ENCODE measurements around the gene TPTE.
"Not testable (repeated sequence)": the region's sequence is repeated elsewhere in the genome, so short reads cannot be mapped to it uniquely, and the experiment has no call there.

Gene TPTE

GRCh38 chr21:10617133-10617752, 95.9 kb downstream of the TPTE start:
- DNase-seq (ENCODE audit: low spot score), result not testable (repeated sequence)

GRCh38 chr21:10627316-10627863, 106.0 kb downstream of the TPTE start:
- no peak for DNase-seq (ENCODE audit: low spot score)

GRCh38 chr21:10629239-10629638, 107.9 kb downstream of the TPTE start:
- DNase-seq (ENCODE audit: low spot score), result not testable (repeated sequence)

- not testable (repeated sequence) for DNase-seq (ENCODE audit: low spot score)
Measured at GRCh38 chr21:10630829-10631228, 109.4 kb downstream of the TPTE start.

GRCh38 chr21:10631316-10631715, 109.9 kb downstream of the TPTE start:
- not testable (repeated sequence) for DNase-seq (ENCODE audit: low spot score)

- DNase-seq (ENCODE audit: low spot score), result not testable (repeated sequence)
Measured at GRCh38 chr21:10638144-10638543, 116.8 kb downstream of the TPTE start.

- DNase-seq (ENCODE audit: low spot score), result no peak
Measured at GRCh38 chr21:10639123-10639522, 117.7 kb downstream of the TPTE start.

- not testable (repeated sequence) for DNase-seq (ENCODE audit: low spot score)
Measured at GRCh38 chr21:10639746-10640145, 118.4 kb downstream of the TPTE start.

GRCh38 chr21:10640446-10640845, 119.1 kb downstream of the TPTE start:
- no peak for DNase-seq (ENCODE audit: low spot score)

- DNase-seq (ENCODE audit: low spot score), result no peak
Measured at GRCh38 chr21:10641107-10641506, 119.7 kb downstream of the TPTE start.

GRCh38 chr21:10645667-10646066, 124.3 kb downstream of the TPTE start:
- not testable (repeated sequence) for DNase-seq (ENCODE audit: low spot score)

GRCh38 chr21:10649350-10650149, 128.2 kb downstream of the TPTE start:
- DNase-seq (ENCODE audit: low spot score), result not testable (repeated sequence)

- DNase-seq (ENCODE audit: low spot score), result not testable (repeated sequence)
Measured at GRCh38 chr21:10650297-10650696, 128.9 kb downstream of the TPTE start.
